HG02884 (cell line): Measurements from ENCODE around the gene ADCY2.
A peak's percentile ranks its signal among the peaks of the same experiment; 100 is the strongest.

Experiments
- ATAC-seq: cut with Tn5 transposase; IDR thresholded peaks from one replicate; pipeline ENCODE4 v1.9.1; 2021; ENCODE audit warnings: mild to moderate bottlenecking, moderate library complexity; ENCODE audit not compliant: unreplicated experiment

The ADCY2 gene

DNA sequence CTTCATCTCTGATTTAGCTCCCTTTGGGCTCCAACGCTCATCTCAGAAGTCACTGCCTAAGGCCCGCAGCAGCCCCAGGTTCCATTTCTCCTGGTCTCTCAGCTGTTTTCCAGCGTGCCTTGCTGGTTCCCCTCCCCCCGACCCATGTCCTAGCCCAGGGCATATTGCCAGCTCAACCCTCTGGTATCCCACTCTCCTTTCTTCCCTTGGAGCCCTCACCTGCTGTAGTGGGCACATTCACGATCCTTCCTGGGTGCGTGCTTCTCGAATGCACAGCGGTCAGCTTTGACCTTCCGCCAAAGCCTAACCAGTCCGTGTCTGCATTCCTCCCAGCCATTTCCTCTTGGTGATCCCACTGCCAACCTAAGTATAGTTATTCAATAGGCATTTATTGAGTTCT, 418.9 kb downstream of the ADCY2 start:
- no peak for ATAC-seq

DNA sequence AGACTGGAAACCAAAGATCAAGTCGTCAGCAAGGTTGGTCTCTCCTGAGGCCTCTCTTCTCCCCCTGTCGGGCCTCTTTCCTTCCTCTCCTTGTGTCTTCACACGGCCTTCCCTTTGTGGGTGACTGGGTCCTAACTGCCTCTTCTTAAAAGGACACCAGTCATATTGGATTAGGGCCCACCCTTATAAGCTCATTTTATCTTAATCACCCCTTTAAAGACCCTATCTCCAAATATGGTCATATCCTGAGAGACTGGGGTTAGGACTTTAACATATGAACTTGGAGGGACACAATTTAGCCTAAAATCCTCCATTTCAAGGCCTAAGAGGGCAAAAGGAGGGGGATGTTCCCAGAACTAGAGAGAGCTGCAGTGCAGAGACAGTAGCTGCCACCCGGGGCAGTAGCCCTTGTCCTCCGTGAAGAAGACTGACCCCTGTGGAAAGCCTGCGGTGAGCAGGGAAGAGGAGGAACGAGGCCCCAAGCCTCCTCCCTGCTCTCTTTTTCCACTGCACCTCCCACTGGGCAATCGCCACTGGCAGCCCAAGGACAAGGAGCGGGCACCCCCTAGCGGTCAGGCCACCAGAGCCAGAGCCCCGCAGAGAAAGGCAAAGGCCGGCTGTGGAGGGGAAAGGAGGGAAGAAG, 420.1 kb downstream of the ADCY2 start:
- ATAC-seq, result peak; percentile 88

DNA sequence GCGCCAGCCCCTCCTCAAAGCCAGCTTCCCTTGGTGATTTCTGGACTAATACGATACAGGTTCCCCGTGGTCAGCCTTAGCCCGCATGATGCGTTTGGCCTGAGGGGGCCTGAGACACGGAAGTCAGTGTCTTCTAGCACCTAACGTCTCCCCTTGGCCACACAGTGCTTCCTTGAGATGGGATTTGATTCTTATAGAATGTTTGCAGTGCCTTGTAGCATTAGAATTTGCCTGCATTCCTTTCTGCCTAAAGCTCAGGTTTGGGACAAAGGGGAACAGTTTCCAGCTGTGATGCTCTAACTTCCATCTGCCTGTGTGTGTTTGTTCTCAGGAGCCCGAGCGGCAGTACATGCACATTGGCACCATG, 420.6 kb downstream of the ADCY2 start:
- peak; percentile 17 for ATAC-seq

DNA sequence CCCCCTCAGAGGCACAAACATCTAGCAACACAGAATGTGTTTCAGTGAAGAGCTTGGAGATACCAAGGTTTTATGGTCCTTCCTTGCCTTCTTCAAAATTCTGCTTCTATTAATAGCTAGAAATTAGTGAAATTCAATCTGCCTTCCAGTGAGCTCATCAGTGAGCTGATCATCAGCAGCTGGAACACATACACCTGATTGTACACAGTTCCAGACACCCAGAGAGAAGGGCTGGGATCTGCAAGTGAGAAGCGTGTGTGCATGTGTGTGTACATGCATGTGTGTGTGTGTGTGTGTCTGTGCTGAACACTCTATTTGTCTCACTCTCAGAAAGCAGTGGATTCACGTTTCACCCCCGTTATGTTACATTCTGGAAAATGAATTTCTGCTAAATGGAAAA, 426.5 kb downstream of the ADCY2 start:
- no peak for ATAC-seq

DNA sequence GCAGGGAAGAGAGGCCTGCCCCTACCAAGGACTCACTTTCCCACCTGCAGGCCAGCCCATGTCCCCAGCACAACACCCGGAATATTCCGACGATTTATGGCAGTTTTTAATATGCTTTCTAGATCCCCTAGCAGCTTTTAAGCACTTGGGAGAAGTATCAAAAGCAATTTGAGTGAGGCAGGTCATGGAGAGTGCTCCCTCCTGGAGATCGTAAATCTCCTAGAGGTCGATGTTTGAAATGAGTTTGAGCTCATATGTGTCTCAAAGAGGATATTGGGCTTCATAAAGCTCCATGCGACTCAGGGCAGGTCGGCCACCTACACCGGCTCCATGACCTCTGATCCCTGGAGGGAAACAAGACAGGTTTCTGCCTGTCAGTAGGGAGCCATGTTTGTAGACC, 427.7 kb downstream of the ADCY2 start:
- ATAC-seq, result no peak

DNA sequence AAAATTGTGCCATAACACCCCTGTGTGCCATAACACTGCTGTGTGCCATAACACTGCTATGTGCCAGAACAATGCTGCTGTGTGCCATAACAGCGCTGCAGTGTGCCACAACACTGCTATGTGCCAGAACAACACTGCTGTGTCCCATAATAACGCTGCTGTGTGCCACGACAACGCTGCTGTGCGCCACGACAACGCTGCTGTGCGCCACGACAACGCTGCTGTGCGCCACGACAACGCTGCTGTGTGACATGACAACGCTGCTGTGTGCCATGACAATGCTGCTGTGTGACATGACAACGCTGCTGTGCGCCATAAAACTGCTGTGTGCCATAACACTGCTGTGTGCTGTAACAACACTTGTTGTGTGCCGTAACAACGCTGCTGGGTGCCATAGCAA, 429.1 kb downstream of the ADCY2 start:
- ATAC-seq, result no peak

DNA sequence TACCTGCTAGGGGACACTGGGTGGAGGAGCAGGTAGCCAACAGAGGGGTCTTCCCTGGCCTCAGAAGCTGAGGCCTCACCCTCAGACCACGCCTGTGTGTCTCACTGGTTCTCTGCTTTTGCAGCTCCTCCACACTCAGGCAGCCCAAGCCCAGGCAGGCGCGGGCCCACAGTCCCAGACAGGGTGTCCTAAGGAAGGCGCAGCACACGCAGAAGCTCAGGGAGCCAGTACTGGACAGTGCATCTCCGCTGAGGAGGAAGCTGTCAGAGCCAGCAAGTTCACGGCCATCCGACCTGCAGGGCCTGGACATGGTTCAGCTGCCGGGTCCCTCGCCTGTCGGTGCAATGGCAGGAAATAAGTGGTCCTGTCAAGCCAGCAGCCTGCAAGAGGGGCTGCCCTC, 429.7 kb downstream of the ADCY2 start:
- ATAC-seq, result no peak

DNA sequence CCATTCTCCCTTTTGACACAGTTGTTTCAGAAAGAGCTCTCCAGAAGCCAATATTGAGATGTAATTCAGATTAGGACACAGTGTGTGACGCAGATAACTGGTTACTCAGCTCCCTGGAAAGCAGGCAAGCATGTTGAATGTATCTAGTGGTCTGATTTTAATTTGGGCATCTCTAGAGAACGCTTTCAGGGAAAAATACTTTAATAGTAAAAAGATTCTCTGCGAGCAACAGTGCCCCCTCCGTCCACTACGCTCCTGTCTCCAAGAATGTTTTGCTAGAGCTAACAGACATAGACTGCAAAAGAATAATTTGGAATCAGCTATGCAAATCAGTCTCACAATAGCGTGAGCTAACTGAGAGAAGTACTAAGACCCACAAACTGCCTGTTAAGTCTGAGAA, 431.7 kb downstream of the ADCY2 start:
- ATAC-seq, result no peak

DNA sequence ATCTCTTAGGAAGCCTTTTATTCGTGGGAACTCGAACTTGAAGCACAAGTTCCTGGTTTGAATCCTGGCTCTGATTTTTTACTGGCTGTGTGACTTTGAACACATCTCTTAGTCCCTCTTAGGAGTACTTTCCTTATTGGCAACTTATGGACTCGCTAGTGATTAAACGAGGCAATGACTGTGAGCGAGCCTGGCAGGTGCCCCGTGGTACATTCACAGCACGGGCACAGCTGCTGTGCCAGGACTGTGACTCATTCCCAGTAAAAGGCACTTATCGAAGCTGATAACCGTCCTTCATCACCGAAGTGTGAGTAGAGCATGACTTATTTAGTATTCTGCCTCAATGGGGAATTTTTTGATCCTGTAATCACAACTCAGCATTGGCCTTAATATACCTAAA, 432.3 kb downstream of the ADCY2 start:
- ATAC-seq, result no peak

DNA sequence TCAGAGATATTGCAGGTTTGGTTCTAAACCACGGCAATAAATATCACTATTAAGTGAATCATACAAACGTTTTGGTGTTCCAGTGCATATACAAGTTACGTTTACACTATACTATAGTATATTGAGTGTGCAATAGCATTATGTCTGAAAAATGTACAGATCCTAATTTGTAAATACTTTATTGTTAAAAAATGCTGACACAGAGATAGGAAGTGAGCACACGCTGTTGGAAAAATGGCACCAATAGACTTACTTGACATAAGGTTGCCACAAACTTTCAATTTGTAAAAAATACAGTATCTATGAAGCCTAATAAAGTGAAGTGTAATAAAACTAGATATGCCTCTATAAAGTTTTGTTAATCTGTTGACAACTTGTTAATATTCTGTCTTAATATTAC, 439.0 kb downstream of the ADCY2 start:
- no peak for ATAC-seq

DNA sequence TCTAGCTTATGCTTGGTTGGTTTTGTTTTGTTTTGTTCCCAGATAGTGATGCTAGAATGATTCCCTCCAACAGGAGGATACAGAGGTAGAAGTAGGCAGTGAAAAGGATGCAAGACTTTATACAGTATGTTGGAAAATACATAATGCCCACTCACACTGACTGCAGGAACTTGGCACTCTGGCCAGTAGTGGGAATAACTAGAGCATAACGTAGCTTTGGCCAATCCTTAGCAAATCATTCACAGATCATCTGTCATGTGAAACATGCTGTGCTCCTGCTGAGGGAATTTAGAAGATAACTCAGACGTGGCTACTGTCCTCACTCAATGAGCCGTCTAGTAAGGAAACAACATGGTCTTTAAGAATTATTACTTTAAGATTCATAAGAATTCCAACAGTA, 441.5 kb downstream of the ADCY2 start:
- no peak for ATAC-seq

DNA sequence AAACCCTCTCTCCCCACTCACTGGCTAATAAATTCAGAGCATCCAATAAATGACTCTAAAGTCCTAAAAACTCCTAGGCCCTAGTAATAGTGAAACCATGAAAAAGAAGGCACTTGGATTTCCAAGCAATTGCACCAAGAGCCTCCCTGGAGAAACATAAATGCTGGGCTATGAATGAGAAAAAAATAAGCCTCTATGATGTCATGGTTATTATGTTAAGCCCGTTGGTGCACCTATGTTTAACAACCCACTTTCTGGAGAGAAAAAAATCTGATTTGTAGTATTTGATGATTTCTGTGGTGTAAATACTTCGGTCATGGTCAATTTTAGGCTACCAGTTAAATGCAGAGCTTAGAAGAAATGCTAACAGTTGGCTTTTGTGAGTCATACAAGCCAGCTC, 446.6 kb downstream of the ADCY2 start:
- no peak for ATAC-seq

DNA sequence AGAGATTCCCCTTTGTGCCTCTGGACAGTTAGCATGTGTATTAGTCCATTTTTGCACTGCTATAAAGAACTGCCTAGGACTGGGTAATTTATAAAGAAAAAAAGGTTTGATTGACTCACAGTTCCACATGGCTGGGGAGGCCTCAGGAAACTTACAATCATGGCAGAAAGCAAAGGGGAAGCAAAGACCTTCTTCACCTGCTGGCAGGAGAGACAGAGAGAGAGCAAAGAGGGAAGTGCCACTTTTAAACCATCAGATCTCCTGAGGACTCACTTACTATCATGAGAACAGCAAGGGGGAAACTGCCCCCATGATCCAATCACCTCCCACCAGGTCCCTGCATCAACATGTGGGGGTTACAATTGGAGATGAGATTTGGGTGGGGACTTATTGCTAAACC, 449.0 kb downstream of the ADCY2 start:
- no peak for ATAC-seq

DNA sequence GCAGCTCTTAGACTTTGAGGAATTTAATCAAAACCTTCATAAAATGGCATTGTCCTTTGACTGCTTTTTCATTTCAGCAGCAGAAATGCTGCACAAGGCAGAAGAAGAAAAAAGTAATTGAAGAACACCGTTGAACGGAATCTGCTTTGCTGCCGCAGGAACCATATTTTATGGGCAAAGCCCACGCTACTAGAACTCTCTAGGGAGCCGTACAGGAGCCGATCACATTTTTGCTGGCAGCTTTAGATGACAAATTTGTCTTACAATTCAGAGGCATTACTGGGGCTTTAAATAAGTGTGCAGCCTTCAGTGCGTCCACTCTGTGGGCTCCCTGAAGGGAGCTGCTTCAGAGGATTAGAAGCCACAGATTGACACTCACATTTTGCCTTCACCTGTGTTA, 449.6 kb downstream of the ADCY2 start:
- no peak for ATAC-seq

DNA sequence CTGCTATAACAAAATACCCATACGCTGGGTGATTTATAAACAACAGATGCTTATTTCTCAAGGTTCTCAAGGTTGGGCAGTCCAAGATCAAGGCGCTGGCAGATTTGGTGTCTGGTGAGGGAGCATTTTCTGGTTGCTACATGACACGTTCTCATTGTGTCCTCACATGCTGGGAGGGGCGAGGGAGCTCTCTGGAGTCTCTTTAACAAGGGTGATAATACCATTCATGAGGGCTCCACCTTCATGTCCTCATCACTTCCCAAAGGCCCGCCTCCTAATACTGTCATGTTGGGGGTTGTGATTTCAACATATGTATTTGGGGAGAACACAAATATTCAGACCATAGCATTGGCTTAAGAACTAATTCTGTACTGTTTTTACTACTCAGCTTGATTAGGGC, 450.4 kb downstream of the ADCY2 start:
- ATAC-seq, result no peak

DNA sequence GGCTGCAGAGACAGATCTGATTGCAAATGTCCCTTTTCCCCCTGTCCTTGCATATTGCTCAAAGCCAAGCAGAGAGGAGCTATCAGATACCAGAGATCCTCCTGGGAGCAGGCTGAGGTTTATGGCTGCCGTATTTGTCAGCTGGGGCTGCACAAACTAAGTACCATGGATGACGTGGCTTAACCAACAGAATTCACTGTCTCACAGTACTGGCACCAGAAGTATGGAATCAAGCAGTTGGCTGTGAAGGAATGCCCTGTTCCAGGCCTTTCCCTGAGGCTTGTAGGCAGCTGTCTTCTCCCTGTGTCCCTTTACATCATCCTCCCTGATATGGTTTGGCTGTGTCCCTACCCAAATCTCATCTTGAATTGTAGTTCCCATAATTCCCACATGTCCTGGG, 452.4 kb downstream of the ADCY2 start:
- ATAC-seq, result no peak

DNA sequence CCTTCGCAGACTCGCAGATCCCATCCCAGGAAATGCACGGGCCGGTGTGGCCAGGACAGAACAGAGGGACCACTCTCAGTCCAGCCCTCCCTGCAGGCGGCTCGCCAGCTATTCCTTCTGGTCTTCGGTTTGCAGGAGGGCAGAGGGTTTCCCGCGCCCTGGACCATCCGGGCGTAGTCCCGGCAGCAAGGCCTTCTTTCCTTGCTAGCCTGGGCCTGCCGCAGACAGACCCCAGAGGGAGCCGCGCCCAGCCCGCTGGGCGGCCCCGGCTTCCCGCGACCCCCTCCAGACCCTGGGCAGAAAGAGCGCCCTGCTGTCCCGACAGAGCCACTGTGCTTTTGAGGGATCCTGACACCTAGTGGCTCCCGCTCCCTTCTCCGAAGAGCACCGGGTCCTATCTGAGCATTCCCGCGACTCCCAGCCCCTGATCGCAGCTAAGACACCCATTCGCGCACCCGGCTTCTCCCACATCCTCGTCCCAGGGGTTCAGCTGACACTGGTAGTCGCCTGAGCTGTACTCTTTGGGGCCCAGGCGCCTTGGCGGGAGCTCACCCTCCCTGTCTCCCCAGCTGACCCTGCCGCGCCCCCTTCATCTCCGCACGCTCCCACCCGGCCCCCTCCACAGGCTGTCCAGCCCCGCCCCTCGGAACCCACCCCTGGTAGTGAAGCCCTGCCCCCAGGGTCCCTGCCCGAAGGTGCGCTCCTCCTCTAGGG, 453.9 kb downstream of the ADCY2 start:
- ATAC-seq, result no peak

DNA sequence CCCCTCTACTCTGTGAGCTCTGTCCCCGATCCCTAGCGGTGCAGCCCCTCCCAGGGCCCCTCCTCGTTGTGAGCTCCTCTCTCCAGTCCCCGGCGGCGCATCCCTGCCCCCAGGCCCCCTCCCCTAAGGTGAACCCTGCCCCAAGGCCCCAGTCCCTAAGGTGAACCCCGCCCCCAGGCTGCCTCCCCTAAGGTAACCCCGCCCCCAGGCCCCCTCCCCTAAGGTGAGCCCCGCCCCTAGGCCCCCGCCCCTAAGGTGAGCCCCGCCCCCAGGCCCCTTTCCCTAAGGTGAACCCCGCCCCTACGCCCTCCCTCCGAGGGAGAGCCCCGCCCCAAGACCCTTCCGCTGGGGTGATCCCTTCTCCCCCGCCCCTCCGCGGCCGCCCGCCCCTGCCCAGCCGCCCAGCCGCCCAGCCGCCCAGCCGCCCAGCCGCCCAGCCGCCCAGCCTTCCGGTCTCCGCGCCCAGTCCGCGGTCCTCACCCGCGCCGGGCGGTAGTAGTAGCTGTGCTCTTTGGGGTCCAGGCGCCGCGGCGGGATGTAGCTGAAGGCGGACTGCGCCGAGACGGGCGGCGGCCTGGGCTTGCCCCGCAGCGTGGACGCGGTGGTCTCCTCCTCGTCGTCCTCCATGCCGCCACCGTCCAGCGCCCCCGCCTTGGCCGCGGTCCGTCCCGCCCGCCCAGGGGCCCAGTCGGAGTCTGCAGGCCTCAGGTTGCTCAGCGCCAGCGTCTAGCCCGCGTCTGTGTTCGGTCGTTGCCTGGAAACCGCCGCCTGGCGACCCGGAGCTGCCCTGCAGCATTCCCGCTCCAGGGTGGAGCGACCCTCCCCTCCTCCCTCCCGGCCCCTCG, 454.7 kb downstream of the ADCY2 start, which contains the start of gene CFAP90:
Gene CFAP90 (minus strand): TSS at position 739 of the 845 bp plus-strand sequence. CDS start 112 bp downstream, at position 627.
- no peak for ATAC-seq

DNA sequence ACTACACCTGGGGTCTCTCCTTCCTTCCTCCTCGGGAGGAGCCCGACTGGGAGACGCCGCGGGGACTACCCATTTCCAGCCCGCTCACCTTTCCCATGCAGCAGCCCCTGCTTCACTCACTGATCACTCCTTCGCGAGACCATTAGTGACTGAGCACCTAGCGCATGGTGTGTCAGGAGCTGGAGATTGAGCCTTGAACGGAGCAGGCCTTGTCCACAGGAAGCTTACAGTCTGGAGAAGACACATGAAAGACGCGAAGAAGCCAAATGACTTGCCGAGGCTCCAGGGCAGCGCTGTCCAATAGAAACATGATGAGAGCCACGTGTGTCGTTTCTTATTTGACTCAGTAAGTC, 455.3 kb downstream of the ADCY2 start:
- no peak for ATAC-seq

DNA sequence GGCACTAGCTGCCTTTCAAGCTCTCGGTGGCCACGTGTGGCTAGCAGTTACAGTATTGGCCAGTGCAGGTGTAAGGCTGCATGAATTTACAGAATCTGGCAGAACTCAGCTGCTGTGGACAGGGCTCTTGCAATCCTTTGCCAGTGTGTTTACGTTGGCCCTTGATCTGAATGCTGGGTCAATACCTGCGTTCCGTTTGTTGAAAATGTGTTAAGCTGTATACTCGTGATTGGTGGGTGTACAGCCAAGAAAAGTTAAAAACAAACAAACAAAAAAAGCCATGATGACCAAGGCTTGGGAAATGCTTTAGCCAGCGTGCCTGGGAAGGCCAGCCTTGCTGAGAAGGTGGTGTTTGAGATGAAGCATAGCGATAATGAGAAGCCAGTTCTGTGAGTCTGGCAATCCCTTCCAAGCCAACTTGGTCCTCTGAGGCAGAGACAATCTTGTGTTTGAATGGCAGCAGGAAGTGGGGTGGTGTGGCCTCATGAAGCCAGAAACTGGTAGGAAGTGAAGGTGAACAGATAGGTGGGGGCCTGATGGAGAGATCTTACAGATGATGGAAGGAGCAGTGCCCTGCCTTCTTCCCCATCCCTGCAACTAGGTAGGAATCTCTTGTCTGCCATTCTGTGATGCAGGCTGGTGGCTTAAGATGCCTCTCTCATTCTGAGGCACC, 455.8 kb downstream of the ADCY2 start:
- ATAC-seq, result no peak

DNA sequence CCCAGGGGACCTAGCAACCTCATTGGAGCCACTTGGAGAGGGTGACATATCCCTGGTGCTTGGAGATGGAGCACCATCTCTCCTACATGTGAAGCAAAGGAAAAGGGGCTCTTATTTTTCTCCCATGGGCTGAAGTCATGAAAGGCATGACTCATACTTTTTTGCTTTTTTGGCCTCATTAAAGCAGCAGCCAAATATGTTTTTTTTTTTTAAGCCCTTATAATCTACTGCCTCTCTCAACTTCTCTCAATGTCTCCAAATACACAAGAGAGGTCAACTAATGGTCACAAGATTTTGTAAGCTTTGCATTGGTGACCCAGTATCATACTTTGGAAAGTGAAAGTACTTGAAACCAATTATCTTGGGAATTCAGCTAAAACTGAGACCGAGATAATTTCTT, 456.6 kb downstream of the ADCY2 start:
- ATAC-seq, result no peak

DNA sequence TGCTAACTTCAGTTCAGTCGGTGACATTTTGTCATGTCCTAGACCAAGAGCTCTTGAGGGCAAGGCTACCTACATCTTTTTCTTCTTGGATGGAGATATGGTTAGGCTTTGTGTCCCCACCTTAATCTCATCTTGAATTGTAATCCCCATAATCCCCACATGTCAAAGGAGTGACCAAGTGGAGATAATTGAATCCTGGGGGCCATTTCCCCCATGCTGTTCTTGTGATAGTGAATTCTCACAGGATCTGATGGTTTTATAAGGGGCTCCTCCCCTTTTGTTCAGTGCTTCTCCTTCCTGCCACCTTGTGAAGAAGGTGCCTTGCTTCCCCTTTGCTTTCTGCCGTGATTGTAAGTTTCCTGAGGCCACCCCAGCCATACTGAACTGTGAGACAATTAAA, 457.1 kb downstream of the ADCY2 start:
- no peak for ATAC-seq
